HG02798 (cell line): ENCODE measurements around the gene LYSMD1.
A peak's percentile ranks its signal among the peaks of the same experiment; 100 is the strongest.

ENCODE experiments used
- ATAC-seq: cut with Tn5 transposase; IDR thresholded peaks from one replicate; pipeline ENCODE4 v1.9.1; 2021; ENCODE audit warnings: mild to moderate bottlenecking; ENCODE audit not compliant: unreplicated experiment, poor library complexity

Gene LYSMD1

GRCh38 chr1:151176514-151177045 lies 10.9 kb upstream of the LYSMD1 start:
- ATAC-seq = no peak

- ATAC-seq = no peak
These were observed 10.2 kb upstream of the LYSMD1 start, which contains the start of gene TMOD4 for GRCh38 chr1:151175863-151176262. Gene TMOD4, minus strand, starts transcription at chr1:151175981. Its CDS starts 1,106 bp downstream, at chr1:151174875.

GRCh38 chr1:151175041-151175741 lies 9.5 kb upstream of the LYSMD1 start:
- no peak for ATAC-seq

- ATAC-seq = no peak
These were observed 5.5 kb upstream of the LYSMD1 start for GRCh38 chr1:151171190-151171589.

GRCh38 chr1:151167116-151167515 lies 1.4 kb upstream of the LYSMD1 start:
- no peak for ATAC-seq

GRCh38 chr1:151166505-151166956 lies 829 bp upstream of the LYSMD1 start:
- ATAC-seq = no peak

- ATAC-seq = no peak
These were observed 393 bp downstream of the LYSMD1 start for GRCh38 chr1:151165281-151165737.

GRCh38 chr1:151164732-151165280 lies 896 bp downstream of the LYSMD1 start:
- no peak for ATAC-seq

GRCh38 chr1:151159373-151159772 lies 6.3 kb downstream of the LYSMD1 start:
- ATAC-seq = no peak

GRCh38 chr1:151158751-151159251 lies 6.9 kb downstream of the LYSMD1 start:
- ATAC-seq = no peak

GRCh38 chr1:151158326-151158725 lies 7.4 kb downstream of the LYSMD1 start:
- ATAC-seq = no peak

GRCh38 chr1:151157067-151157531 lies 8.6 kb downstream of the LYSMD1 start:
- no peak for ATAC-seq

GRCh38 chr1:151156515-151156819 lies 9.2 kb downstream of the LYSMD1 start, which contains the start of gene TNFAIP8L2:
Gene TNFAIP8L2, plus strand, starts transcription at chr1:151156649. Its CDS starts 2,049 bp downstream, at chr1:151158698.
- ATAC-seq = peak; percentile 74

- no peak for ATAC-seq
These were observed 18.0 kb downstream of the LYSMD1 start for GRCh38 chr1:151147665-151148064.

GRCh38 chr1:151147132-151147503 lies 18.6 kb downstream of the LYSMD1 start:
- ATAC-seq = no peak

GRCh38 chr1:151146412-151147131 lies 19.1 kb downstream of the LYSMD1 start, which contains the start of gene SEMA6C:
Gene SEMA6C, minus strand, starts transcription at chr1:151146631. Its CDS starts 4,010 bp downstream, at chr1:151142621.
- peak; percentile 100 for ATAC-seq

- peak; percentile 2 for ATAC-seq
These were observed 19.7 kb downstream of the LYSMD1 start for GRCh38 chr1:151146072-151146411.

- no peak for ATAC-seq
These were observed 20.2 kb downstream of the LYSMD1 start for GRCh38 chr1:151145304-151146071.

- no peak for ATAC-seq
These were observed 21.0 kb downstream of the LYSMD1 start for GRCh38 chr1:151144474-151145303.
